Neural progenitor cell (in vitro differentiated cells): ENCODE data around the gene RPP14.

ENCODE experiments used
- EZH2 ChIP-seq: fragments of 200-600 bp; sonication (generic); IDR thresholded peaks from 2 replicates; pipeline ENCODE4 v1.6.1; 2017; ENCODE audit warnings: antibody characterized with exemption, mild to moderate bottlenecking, moderate library complexity
- EZH2phosphoT487 ChIP-seq: fragments of 200-600 bp; sonication (generic); IDR thresholded peaks from 2 replicates; pipeline ENCODE4 v1.6.1; 2017; ENCODE audit warnings: antibody characterized with exemption
- TF ChIP-seq, protein P1 (sequence below): fragments of 200-600 bp; sonication (generic); IDR thresholded peaks from 2 replicates; pipeline ENCODE4 v1.5.1; 2017; ENCODE audit warnings: antibody characterized with exemption, mild to moderate bottlenecking

DNA sequence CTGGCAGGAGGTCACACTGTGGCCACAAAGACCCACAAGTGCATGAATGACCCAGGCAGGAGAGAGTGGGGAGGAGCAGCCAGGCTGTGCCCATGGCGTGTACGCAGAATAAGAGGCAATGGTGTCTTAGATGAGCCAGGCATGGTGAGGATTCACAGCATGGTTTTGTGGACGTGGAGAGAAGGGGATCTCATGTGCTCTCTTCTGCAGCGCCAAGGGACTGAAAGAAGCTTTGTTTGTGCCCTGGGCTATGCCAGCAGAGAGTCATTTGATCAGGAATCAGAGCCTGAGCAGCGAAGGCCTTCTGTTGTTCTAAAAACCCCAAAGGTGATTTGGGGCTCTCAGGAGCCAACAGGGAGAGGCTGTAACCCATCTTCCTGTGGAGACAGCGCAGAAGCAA lies 18.7 kb upstream of the RPP14 start:
- TF ChIP-seq, protein P1, sequence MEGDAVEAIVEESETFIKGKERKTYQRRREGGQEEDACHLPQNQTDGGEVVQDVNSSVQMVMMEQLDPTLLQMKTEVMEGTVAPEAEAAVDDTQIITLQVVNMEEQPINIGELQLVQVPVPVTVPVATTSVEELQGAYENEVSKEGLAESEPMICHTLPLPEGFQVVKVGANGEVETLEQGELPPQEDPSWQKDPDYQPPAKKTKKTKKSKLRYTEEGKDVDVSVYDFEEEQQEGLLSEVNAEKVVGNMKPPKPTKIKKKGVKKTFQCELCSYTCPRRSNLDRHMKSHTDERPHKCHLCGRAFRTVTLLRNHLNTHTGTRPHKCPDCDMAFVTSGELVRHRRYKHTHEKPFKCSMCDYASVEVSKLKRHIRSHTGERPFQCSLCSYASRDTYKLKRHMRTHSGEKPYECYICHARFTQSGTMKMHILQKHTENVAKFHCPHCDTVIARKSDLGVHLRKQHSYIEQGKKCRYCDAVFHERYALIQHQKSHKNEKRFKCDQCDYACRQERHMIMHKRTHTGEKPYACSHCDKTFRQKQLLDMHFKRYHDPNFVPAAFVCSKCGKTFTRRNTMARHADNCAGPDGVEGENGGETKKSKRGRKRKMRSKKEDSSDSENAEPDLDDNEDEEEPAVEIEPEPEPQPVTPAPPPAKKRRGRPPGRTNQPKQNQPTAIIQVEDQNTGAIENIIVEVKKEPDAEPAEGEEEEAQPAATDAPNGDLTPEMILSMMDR = no peak
- TF ChIP-seq EZH2 = no peak
- no peak for TF ChIP-seq EZH2phosphoT487
